HepG2 (cell line): Measurements from ENCODE around the gene ST6GAL2. TPM values are rescaled to one million over a fixed set of nuclear protein-coding genes. Genes with fewer than 3 reads are reported as not detected.

Source experiments
- ATAC-seq: fragments of 200-7000 bp; cut with Tn5 transposase; 3 replicates; pipeline ENCODE4 v1.9.1; 2020; ENCODE audit warnings: mild to moderate bottlenecking, moderate library complexity
- BruUV-seq: library from RNA; stranded (reverse); fragments of 400-500 nt; replicated peaks from 2 replicates; lab custom pipeline; 2021; lab: Mats Ljungman, UMichigan
- CTCF ChIA-PET: fragments of 300-600 bp; formaldehyde crosslinking; extraction: SDS; loops from one replicate; lab custom pipeline; 2021; ENCODE audit warnings: low total read pairs, inconsistent platforms, low intra/inter-chr PET ratio; lab: Yijun Ruan, JAX
- POLR2A ChIA-PET: fragments of 350-600 bp; sonication (Branson Sonifier 250); formaldehyde crosslinking; loops from one replicate; lab custom pipeline; 2020; ENCODE audit warnings: antibody characterized with exemption, inconsistent platforms; lab: Yijun Ruan, JAX
- DNase-seq: peaks from one replicate; pipeline ENCODE4 v3.0.0-alpha.2; 2015; ENCODE audit warnings: low spot score
- FAIRE-seq: peaks from 3 replicates; lab custom pipeline; 2011; peaks lifted over from hg19 to GRCh38; lab: Jason Lieb, UNC
- H2AFZ ChIP-seq: one replicate; pipeline ENCODE4 v1.6.1; 2011; ENCODE audit warnings: low read length, inconsistent platforms
- H3K27ac ChIP-seq: fragments of 300-600 bp; 3 replicates; pipeline ENCODE4 v1.8.0; 2011; ENCODE audit warnings: mixed run types, mild to moderate bottlenecking, mixed read lengths, low read length, inconsistent platforms; ENCODE audit not compliant: insufficient read depth; ENCODE audit errors: extremely low read length
- H3K27me3 ChIP-seq, 2 experiments: fragments of 200-600 bp in 1 of 2; 2 replicates in 1 of 2; 3 replicates in 1 of 2; pipeline versions ENCODE4 v1.6.0 to v1.8.0; 2011; ENCODE audit warnings: low read length in 2 of 2, mild to moderate bottlenecking in 2 of 2, moderate library complexity in 2 of 2, inconsistent platforms in 1 of 2; ENCODE audit not compliant: insufficient read depth in 2 of 2, control insufficient read depth in 1 of 2
- H3K36me3 ChIP-seq, 2 experiments: fragments of 200-600 bp in 1 of 2; replicated peaks in 1 of 2; 2 replicates in 1 of 2; 3 replicates in 1 of 2; pipeline versions ENCODE4 v1.5.1 to v1.8.0; 2011; ENCODE audit warnings: low read length in 2 of 2, inconsistent platforms in 1 of 2; ENCODE audit not compliant: insufficient read depth in 2 of 2, control insufficient read depth in 1 of 2
- H3K4me1 ChIP-seq: 2 replicates; pipeline ENCODE4 v1.5.1; 2012; ENCODE audit warnings: low read length, inconsistent platforms; ENCODE audit not compliant: insufficient read depth
- H3K4me2 ChIP-seq: 2 replicates; pipeline ENCODE4 v1.6.0; 2011; ENCODE audit warnings: low read depth, low read length, inconsistent platforms
- H3K4me3 ChIP-seq, 3 experiments: fragments of 200-600 bp in 1 of 3; sonication (generic), shearing (Covaris generic) in 1 of 3; replicated peaks in 1 of 3; 2 replicates each; pipeline ENCODE4 v1.5.1; 2011 to 2016; ENCODE audit warnings: low read length in 3 of 3, inconsistent platforms in 2 of 3, low read depth in 2 of 3, mild to moderate bottlenecking in 2 of 3, control low read depth in 1 of 3, mixed read lengths in 1 of 3; ENCODE audit not compliant: insufficient read depth in 1 of 3
- H3K79me2 ChIP-seq: one replicate; pipeline ENCODE4 v1.6.1; 2011; ENCODE audit warnings: low read length, inconsistent platforms; ENCODE audit not compliant: insufficient read depth
- H3K9ac ChIP-seq: 2 replicates; pipeline ENCODE4 v1.6.0; 2011; ENCODE audit warnings: mild to moderate bottlenecking, low read depth, low read length, inconsistent platforms; ENCODE audit not compliant: insufficient read depth
- H3K9me3 ChIP-seq: 2 replicates; pipeline ENCODE4 v1.5.1; 2012; ENCODE audit warnings: mild to moderate bottlenecking, low read length
- H4K20me1 ChIP-seq: 2 replicates; pipeline ENCODE4 v1.6.0; 2011; ENCODE audit warnings: inconsistent platforms, mild to moderate bottlenecking, low read length, moderate library complexity; ENCODE audit not compliant: insufficient read depth
- ATF7-NPFF ChIP-seq: sonication (generic); formaldehyde crosslinking; IDR thresholded peaks from 2 replicates; pipeline ENCODE4 v1.8.1; 2023; ENCODE audit warnings: mild to moderate bottlenecking, low read depth, missing genetic modification reagents, moderate library complexity
- BCL3 ChIP-seq: sonication (generic); formaldehyde crosslinking; IDR thresholded peaks from 2 replicates; pipeline ENCODE4 v1.5.1; 2020; ENCODE audit warnings: mild to moderate bottlenecking, missing genetic modification reagents, moderate library complexity
- CBFB ChIP-seq: sonication (generic); formaldehyde crosslinking; IDR thresholded peaks from 2 replicates; pipeline ENCODE4 v1.4.0; 2020; ENCODE audit warnings: missing genetic modification reagents
- KMT2B ChIP-seq: IDR thresholded peaks from 2 replicates; pipeline ENCODE4 v1.6.1; 2016; ENCODE audit warnings: missing genetic modification reagents, missing compliant biosample characterization
- TBX2 ChIP-seq: sonication (generic); formaldehyde crosslinking; IDR thresholded peaks from 2 replicates; pipeline ENCODE4 v1.5.0; 2020; ENCODE audit warnings: missing genetic modification reagents, mild to moderate bottlenecking, borderline replicate concordance
- ZNF12 ChIP-seq: sonication (generic); formaldehyde crosslinking; IDR thresholded peaks from 2 replicates; pipeline ENCODE4 v1.5.0; 2020; ENCODE audit warnings: missing genetic modification reagents
- ZNF138 ChIP-seq: sonication (generic); formaldehyde crosslinking; IDR thresholded peaks from 2 replicates; pipeline ENCODE4 v1.5.0; 2020; ENCODE audit warnings: mild to moderate bottlenecking, low read depth, missing genetic modification reagents
- ZNF205 ChIP-seq: IDR thresholded peaks from 2 replicates; pipeline ENCODE4 v1.6.1; 2018; ENCODE audit warnings: missing biosample characterization, missing genetic modification reagents
- ZNF674 ChIP-seq: sonication (generic); formaldehyde crosslinking; IDR thresholded peaks from 2 replicates; pipeline ENCODE4 v1.5.0; 2020; ENCODE audit warnings: low read depth, mild to moderate bottlenecking, missing genetic modification reagents
- WGBS: methylation state at CpG from one replicate; pipeline ENCODE4 v1.1.6; 2017; ENCODE audit warnings: low lambda C conversion rate; 5-methylcytosine and 5-hydroxymethylcytosine counted together
- in situ Hi-C: cut with HindIII; loops from 2 replicates; pipeline ENCODE4 v1.10.0; 2017; ENCODE audit warnings: low pct_unique_long_range_greater_than_20kb; ENCODE audit not compliant: extremely low pct_ligation_motif_present
- intact Hi-C: fragments of 100-400 bp; cut with micrococcal nuclease; formaldehyde crosslinking; loops from one replicate; pipeline ENCODE4 v1.10.0; 2022; ENCODE audit not compliant: unreplicated experiment
- polyA plus RNA-seq, 8 experiments: library from polyadenylated mRNA; depleted of rRNA in 3 of 8; stranded (reverse) in 7 of 8; unstranded in 1 of 8; fragments of >200 nt; fragmentation: Illumina TruSeq in 4 of 8; extraction: Trizol in 4 of 8; gene quantifications; 2 replicates each; pipeline versions ENCODE4 v1.2.1 to v1.2.3, GENCODE V29; 2011 to 2016; ENCODE audit warnings: low read depth in 4 of 8, missing spikeins in 1 of 8, mixed read lengths in 1 of 8; ENCODE audit not compliant: insufficient read depth in 1 of 8
- total RNA-seq, 5 experiments: library from RNA; depleted of rRNA; stranded (reverse); fragments of >200 nt; fragmentation: Illumina TruSeq; extraction: Trizol; gene quantifications; 2 replicates each; pipeline ENCODE4 v1.2.3, GENCODE V29; 2016; ENCODE audit warnings: low read depth in 1 of 5
- TF ChIP-seq, protein P1 (sequence below): sonication (generic); formaldehyde crosslinking; IDR thresholded peaks from 2 replicates; pipeline ENCODE4 v1.4.0; 2020; ENCODE audit warnings: missing genetic modification reagents, mild to moderate bottlenecking, borderline replicate concordance
- TF ChIP-seq, protein P2 (sequence below): sonication (generic); formaldehyde crosslinking; IDR thresholded peaks from 2 replicates; pipeline ENCODE4 v1.9.0; 2021; ENCODE audit warnings: missing genetic modification reagents, borderline replicate concordance
- TF ChIP-seq, protein P3 (sequence below): sonication (generic); formaldehyde crosslinking; IDR thresholded peaks from 2 replicates; pipeline ENCODE4 v1.5.1; 2020; ENCODE audit warnings: mild to moderate bottlenecking, missing genetic modification reagents, borderline replicate concordance

ST6GAL2 gene
- total and polyA plus RNA-seq, 2 of the 13 experiments (the other 11 are each of a cell fraction or from before 2014, with no cell fraction given) = not detected

DNA sequence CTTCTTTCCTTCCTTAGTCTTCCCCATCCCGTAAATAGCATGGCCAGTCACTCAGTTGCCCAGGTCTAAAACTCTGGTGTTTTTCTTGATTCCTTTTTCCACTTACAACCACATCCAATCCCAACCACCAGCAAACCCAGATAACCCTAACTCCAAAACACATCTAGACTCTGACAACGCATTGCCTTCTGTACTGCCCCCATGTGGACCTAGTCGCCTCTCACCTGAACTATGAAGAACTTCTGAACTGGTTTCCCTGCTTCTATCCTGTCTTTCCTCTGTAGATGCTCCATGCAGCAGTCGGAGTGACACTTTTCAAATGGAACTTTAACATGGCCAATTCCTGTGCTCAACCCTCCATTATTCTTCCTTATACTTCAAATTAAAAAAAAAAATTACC is 26.5 kb downstream of the ST6GAL2 start:
- no peak overlapping the region for H3K27ac ChIP-seq
- POLR2A ChIA-PET = no interaction called here
- H3K9me3 ChIP-seq = peaks cover 18% of the 10 kb centered on the region
- 1% methylated on average over 4 of the region's 4 CpGs for WGBS
- H3K9ac ChIP-seq = no peak overlapping the region
- ATAC-seq (no peak), DNase-seq (no peak), FAIRE-seq (no peak)
- no peaks in the 10 kb centered on the region for H3K79me2 ChIP-seq
- no peaks in the 10 kb centered on the region for H3K27me3 ChIP-seq
- BruUV-seq = no TSS peak
- TF ChIP-seq CBFB (no peak), ZNF674 (CRISPR knock-in tag) (no peak), KMT2B (CRISPR knock-in tag) (no peak)
- TF ChIP-seq, protein P1, sequence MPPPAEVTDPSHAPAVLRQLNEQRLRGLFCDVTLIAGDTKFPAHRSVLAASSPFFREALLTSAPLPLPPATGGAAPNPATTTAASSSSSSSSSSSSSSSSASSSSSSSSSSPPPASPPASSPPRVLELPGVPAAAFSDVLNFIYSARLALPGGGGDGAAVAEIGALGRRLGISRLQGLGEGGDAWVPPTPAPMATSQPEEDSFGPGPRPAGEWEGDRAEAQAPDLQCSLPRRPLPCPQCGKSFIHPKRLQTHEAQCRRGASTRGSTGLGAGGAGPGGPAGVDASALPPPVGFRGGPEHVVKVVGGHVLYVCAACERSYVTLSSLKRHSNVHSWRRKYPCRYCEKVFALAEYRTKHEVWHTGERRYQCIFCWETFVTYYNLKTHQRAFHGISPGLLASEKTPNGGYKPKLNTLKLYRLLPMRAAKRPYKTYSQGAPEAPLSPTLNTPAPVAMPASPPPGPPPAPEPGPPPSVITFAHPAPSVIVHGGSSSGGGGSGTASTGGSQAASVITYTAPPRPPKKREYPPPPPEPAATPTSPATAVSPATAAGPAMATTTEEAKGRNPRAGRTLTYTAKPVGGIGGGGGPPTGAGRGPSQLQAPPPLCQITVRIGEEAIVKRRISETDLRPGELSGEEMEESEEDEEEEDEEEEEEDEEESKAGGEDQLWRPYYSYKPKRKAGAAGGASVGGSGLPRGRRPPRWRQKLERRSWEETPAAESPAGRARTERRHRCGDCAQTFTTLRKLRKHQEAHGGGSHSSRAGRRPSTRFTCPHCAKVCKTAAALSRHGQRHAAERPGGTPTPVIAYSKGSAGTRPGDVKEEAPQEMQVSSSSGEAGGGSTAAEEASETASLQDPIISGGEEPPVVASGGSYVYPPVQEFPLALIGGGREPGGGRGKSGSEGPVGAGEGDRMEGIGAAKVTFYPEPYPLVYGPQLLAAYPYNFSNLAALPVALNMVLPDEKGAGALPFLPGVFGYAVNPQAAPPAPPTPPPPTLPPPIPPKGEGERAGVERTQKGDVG (CRISPR knock-in tag) = no peak
- intact Hi-C loops = no loop called here
- CTCF ChIA-PET = no interaction called here
- no peaks in the 10 kb centered on the region for H3K4me1 ChIP-seq
- no peak overlapping the region for H3K4me3 ChIP-seq
- H3K4me2 ChIP-seq = no peak overlapping the region
- H3K36me3 ChIP-seq = no peaks in the 10 kb centered on the region
- H4K20me1 ChIP-seq = no peaks in the 10 kb centered on the region
- no peak overlapping the region for H2AFZ ChIP-seq
- in situ Hi-C loops = no loop called here

DNA sequence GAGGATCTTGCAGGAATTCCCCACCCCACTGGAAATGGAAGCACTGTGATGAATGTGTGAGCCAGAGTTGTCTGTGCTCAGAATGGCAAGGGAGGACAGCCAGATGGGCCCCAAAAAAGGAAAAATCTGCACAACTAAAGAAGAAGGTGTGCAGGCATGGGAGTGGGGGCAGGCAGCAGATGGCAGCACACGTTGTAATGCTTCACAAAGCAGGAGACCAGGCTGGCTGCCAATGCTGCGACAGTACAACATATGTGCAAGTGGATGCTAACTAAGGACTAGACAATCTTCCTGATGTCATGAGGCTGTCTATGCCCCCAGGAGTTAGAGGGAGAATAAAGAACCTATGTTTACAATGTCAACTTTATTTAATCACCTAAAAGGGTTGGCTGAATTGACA is 27.2 kb downstream of the ST6GAL2 start:
- in situ Hi-C loops (no loop called here), intact Hi-C loops (no loop called here)
- CTCF ChIA-PET = no interaction called here
- no peak overlapping the region for H3K27ac ChIP-seq
- H2AFZ ChIP-seq = no peak overlapping the region
- FAIRE-seq (no peak), ATAC-seq (no peak), DNase-seq (no peak)
- BruUV-seq = no TSS peak
- no peaks in the 10 kb centered on the region for H3K4me1 ChIP-seq
- POLR2A ChIA-PET = no interaction called here
- H3K4me3 ChIP-seq = no peak overlapping the region
- no peaks in the 10 kb centered on the region for H3K79me2 ChIP-seq
- H3K4me2 ChIP-seq = no peak overlapping the region
- no peaks in the 10 kb centered on the region for H4K20me1 ChIP-seq
- 18% methylated on average over 2 of the region's 2 CpGs for WGBS
- H3K36me3 ChIP-seq = no peaks in the 10 kb centered on the region
- H3K27me3 ChIP-seq = no peaks in the 10 kb centered on the region
- peaks cover 18% of the 10 kb centered on the region for H3K9me3 ChIP-seq
- H3K9ac ChIP-seq = no peak overlapping the region
- TF ChIP-seq, protein P2, sequence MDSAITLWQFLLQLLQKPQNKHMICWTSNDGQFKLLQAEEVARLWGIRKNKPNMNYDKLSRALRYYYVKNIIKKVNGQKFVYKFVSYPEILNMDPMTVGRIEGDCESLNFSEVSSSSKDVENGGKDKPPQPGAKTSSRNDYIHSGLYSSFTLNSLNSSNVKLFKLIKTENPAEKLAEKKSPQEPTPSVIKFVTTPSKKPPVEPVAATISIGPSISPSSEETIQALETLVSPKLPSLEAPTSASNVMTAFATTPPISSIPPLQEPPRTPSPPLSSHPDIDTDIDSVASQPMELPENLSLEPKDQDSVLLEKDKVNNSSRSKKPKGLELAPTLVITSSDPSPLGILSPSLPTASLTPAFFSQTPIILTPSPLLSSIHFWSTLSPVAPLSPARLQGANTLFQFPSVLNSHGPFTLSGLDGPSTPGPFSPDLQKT = no peak
- TF ChIP-seq ZNF12 (CRISPR knock-in tag) (no peak), TBX2 (CRISPR knock-in tag) (no peak), BCL3 (CRISPR knock-in tag) (no peak), ZNF205 (no peak), ATF7-NPFF (CRISPR knock-in tag) (no peak), ZNF138 (no peak)
- TF ChIP-seq, protein P3, sequence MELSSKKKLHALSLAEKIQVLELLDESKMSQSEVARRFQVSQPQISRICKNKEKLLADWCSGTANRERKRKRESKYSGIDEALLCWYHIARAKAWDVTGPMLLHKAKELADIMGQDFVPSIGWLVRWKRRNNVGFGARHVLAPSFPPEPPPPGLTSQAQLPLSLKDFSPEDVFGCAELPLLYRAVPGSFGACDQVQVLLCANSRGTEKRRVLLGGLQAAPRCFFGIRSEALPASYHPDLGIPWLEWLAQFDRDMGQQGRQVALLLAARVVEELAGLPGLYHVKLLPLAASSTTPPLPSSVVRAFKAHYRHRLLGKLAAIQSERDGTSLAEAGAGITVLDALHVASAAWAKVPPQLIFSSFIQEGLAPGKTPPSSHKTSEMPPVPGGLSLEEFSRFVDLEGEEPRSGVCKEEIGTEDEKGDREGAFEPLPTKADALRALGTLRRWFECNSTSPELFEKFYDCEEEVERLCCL (CRISPR knock-in tag) = no peak
